Neural cell (in vitro differentiated cells): ENCODE results near the gene SLC12A3. TPM values are rescaled to one million over a fixed set of nuclear protein-coding genes. Genes with fewer than 3 reads are reported as not detected.

ENCODE experiments used
- H2AFZ ChIP-seq: fragments of 200-600, 300-800 bp; sonication (generic), shearing (Covaris generic); 2 replicates; pipeline ENCODE4 v1.6.0; 2014; ENCODE audit warnings: low read depth, mild to moderate bottlenecking, antibody characterized with exemption, low read length, moderate library complexity
- H3F3A ChIP-seq: fragments of 200-600 bp; shearing (Covaris generic); 2 replicates; pipeline ENCODE4 v1.6.1; 2016; ENCODE audit warnings: mild to moderate bottlenecking, moderate library complexity, mixed read lengths, antibody characterized with exemption, low read length; ENCODE audit not compliant: insufficient read depth, poor library complexity, severe bottlenecking
- H3K27ac ChIP-seq: fragments of 200-600, 300-800 bp; sonication (generic), shearing (Covaris generic); 2 replicates; pipeline ENCODE4 v1.5.1; 2014; ENCODE audit warnings: mild to moderate bottlenecking, low read length, moderate library complexity
- H3K27me3 ChIP-seq: fragments of 300-800, 200-600 bp; sonication (generic), shearing (Covaris generic); 2 replicates; pipeline ENCODE4 v1.6.0; 2014; ENCODE audit warnings: mild to moderate bottlenecking, low read depth, low read length, moderate library complexity; ENCODE audit not compliant: insufficient read depth
- H3K36me3 ChIP-seq: fragments of 300-800, 200-600 bp; sonication (generic), shearing (Covaris generic); 2 replicates; pipeline ENCODE4 v1.5.1; 2014; ENCODE audit warnings: mild to moderate bottlenecking, antibody characterized with exemption, low read length, moderate library complexity; ENCODE audit not compliant: insufficient read depth
- H3K4me2 ChIP-seq: fragments of 300-800, 200-600 bp; sonication (generic), shearing (Covaris generic); 2 replicates; pipeline ENCODE4 v1.6.0; 2014; ENCODE audit warnings: mild to moderate bottlenecking, low read length
- H3K4me3 ChIP-seq: fragments of 300-800, 200-600 bp; sonication (generic), shearing (Covaris generic); 2 replicates; pipeline ENCODE4 v1.5.1; 2014; ENCODE audit warnings: mild to moderate bottlenecking, low read length, moderate library complexity
- H3K79me2 ChIP-seq: fragments of 200-600 bp; shearing (Covaris generic); replicated peaks from 2 replicates; pipeline ENCODE4 v1.6.0; 2014; ENCODE audit warnings: mild to moderate bottlenecking, low read length, moderate library complexity; ENCODE audit not compliant: insufficient read depth
- H3K9ac ChIP-seq: fragments of 300-800, 200-600 bp; sonication (generic), shearing (Covaris generic); 2 replicates; pipeline ENCODE4 v1.6.1; 2016; ENCODE audit warnings: mild to moderate bottlenecking, low read length, mixed read lengths
- H3K9me2 ChIP-seq: fragments of 200-600 bp; shearing (Covaris generic); 2 replicates; pipeline ENCODE4 v1.6.1; 2016; ENCODE audit warnings: mild to moderate bottlenecking, low read length, mixed read lengths; ENCODE audit not compliant: insufficient read depth
- H3K9me3 ChIP-seq: fragments of 200-600, 300-800 bp; sonication (generic), shearing (Covaris generic); 2 replicates; pipeline ENCODE4 v1.6.1; 2016; ENCODE audit warnings: mild to moderate bottlenecking, mixed run types, low read length, moderate library complexity, mixed read lengths
- H4K20me1 ChIP-seq: fragments of 200-600 bp; shearing (Covaris generic); 2 replicates; pipeline ENCODE4 v1.6.1; 2016; ENCODE audit warnings: mild to moderate bottlenecking, mixed run types; ENCODE audit not compliant: insufficient read depth
- CTCF ChIP-seq: fragments of 450-650 bp; IDR thresholded peaks from 2 replicates; pipeline ENCODE4 v1.5.1; 2014; ENCODE audit warnings: antibody characterized with exemption, mild to moderate bottlenecking, moderate library complexity; ENCODE audit not compliant: poor library complexity, severe bottlenecking
- EP300 ChIP-seq: fragments of 450-650 bp; conservative IDR thresholded peaks from 2 replicates; pipeline ENCODE4 v1.6.1; 2014; ENCODE audit warnings: antibody characterized with exemption, mild to moderate bottlenecking, moderate library complexity; ENCODE audit not compliant: poor library complexity, severe bottlenecking
- EZH2 ChIP-seq: fragments of 200-600, 300-800 bp; shearing (Covaris generic), sonication (generic); IDR thresholded peaks from 2 replicates; pipeline ENCODE4 v1.6.1; 2014; ENCODE audit warnings: antibody characterized with exemption, low read length, borderline replicate concordance, mild to moderate bottlenecking; ENCODE audit not compliant: insufficient read depth, poor library complexity, severe bottlenecking
- MXI1 ChIP-seq: fragments of 450-650 bp; conservative IDR thresholded peaks from 2 replicates; pipeline ENCODE4 v1.6.1; 2014; ENCODE audit warnings: antibody characterized with exemption, mild to moderate bottlenecking; ENCODE audit not compliant: poor library complexity, severe bottlenecking
- POLR2AphosphoS5 ChIP-seq: IDR thresholded peaks from 2 replicates; pipeline ENCODE4 v1.6.1; 2012
- RAD21 ChIP-seq: fragments of 450-650 bp; conservative IDR thresholded peaks from 2 replicates; pipeline ENCODE4 v1.6.1; 2014; ENCODE audit warnings: antibody characterized with exemption, mild to moderate bottlenecking, moderate library complexity
- REST ChIP-seq: IDR thresholded peaks from 2 replicates; pipeline ENCODE4 v1.6.1; 2012; ENCODE audit warnings: borderline replicate concordance
- SMC3 ChIP-seq: fragments of 450-650 bp; conservative IDR thresholded peaks from 2 replicates; pipeline ENCODE4 v1.6.1; 2014; ENCODE audit warnings: antibody characterized with exemption, mild to moderate bottlenecking, moderate library complexity; ENCODE audit not compliant: poor library complexity
- TAF1 ChIP-seq: IDR thresholded peaks from 2 replicates; pipeline ENCODE4 v1.6.1; 2012; ENCODE audit warnings: low read depth
- polyA plus RNA-seq: library from polyadenylated mRNA; depleted of rRNA; stranded (reverse); fragments of >200 nt; gene quantifications from 2 replicates; pipeline ENCODE4 v1.2.3, GENCODE V29; 2014

The SLC12A3 gene
- polyA plus RNA-seq, 1 donor from 2014 or later: 0.09 TPM

GRCh38 chr16:56836410-56837230, 28.4 kb upstream of the SLC12A3 start:
- Histone ChIP-seq H3K9ac (no peak overlapping the region), H3K4me2 (no peak overlapping the region), H3K27ac (no peak overlapping the region), H4K20me1 (no peaks in the 10 kb centered on the region), H3K79me2 (no peaks in the 10 kb centered on the region), H3K9me3 (no peaks in the 10 kb centered on the region), H3K4me3 (no peak overlapping the region), H3K36me3 (peaks cover 25% of the 10 kb centered on the region), H3K9me2 (no peaks in the 10 kb centered on the region), H3F3A (no peaks in the 10 kb centered on the region), H2AFZ (no peak overlapping the region), H3K27me3 (no peaks in the 10 kb centered on the region)
- TF ChIP-seq POLR2AphosphoS5: no peak
- no peak for TF ChIP-seq MXI1
- no peak for TF ChIP-seq EZH2
- TF ChIP-seq RAD21: no peak
- no peak for TF ChIP-seq CTCF
- TF ChIP-seq REST: no peak
- TF ChIP-seq SMC3: no peak
- TF ChIP-seq TAF1: no peak
- no peak for TF ChIP-seq EP300

- peaks cover 28% of the 10 kb centered on the region for H3K36me3 ChIP-seq
- H3K4me2 ChIP-seq: no peak overlapping the region
- H3F3A ChIP-seq: no peaks in the 10 kb centered on the region
- no peaks in the 10 kb centered on the region for H3K9me2 ChIP-seq
- no peaks in the 10 kb centered on the region for H3K9me3 ChIP-seq
- H3K9ac ChIP-seq: no peak overlapping the region
- H3K79me2 ChIP-seq: no peaks in the 10 kb centered on the region
- no peak overlapping the region for H3K4me3 ChIP-seq
- TF ChIP-seq MXI1 (no peak), RAD21 (no peak), EZH2 (no peak), EP300 (no peak), TAF1 (no peak), CTCF (no peak), REST (no peak), SMC3 (no peak), POLR2AphosphoS5 (no peak)
- no peaks in the 10 kb centered on the region for H3K27me3 ChIP-seq
- no peaks in the 10 kb centered on the region for H4K20me1 ChIP-seq
- no peak overlapping the region for H2AFZ ChIP-seq
- H3K27ac ChIP-seq: no peak overlapping the region
Measured at GRCh38 chr16:56838622-56839337, 26.2 kb upstream of the SLC12A3 start.
